GM12892 (cell line): ENCODE data around the gene PAFAH1B1. TPM values are rescaled to one million over a fixed set of nuclear protein-coding genes. Genes with fewer than 3 reads are reported as not detected.
"Not testable (repeated sequence)": the region's sequence is repeated elsewhere in the genome, so short reads cannot be mapped to it uniquely, and the experiment has no call there.

ENCODE experiments used
- DNase-seq: peaks from one replicate; pipeline ENCODE4 v3.0.0; 2011; ENCODE audit not compliant: insufficient read length
- FAIRE-seq: peaks from 2 replicates; lab custom pipeline; 2011; peaks lifted over from hg19 to GRCh38; lab: Jason Lieb, UNC
- POLR2A ChIP-seq: IDR thresholded peaks from 2 replicates; pipeline ENCODE4 v1.6.1; 2011; ENCODE audit warnings: low read depth, low read length, control low read depth
- POLR2AphosphoS5 ChIP-seq: IDR thresholded peaks from 2 replicates; pipeline ENCODE4 v1.6.1; 2011; ENCODE audit warnings: low read depth, low read length, control low read depth
- TAF1 ChIP-seq: IDR thresholded peaks from 2 replicates; pipeline ENCODE4 v1.6.1; 2011; ENCODE audit warnings: low read depth, mild to moderate bottlenecking, control low read depth, low read length, borderline replicate concordance
- polyA plus RNA-seq: library from polyadenylated mRNA; unstranded; fragments of >200 nt; gene quantifications from one replicate; pipeline ENCODE4 v1.2.1, GENCODE V29; 2012; ENCODE audit warnings: missing spikeins, inconsistent platforms; ENCODE audit not compliant: missing spikeins

PAFAH1B1 gene
- 71.8 TPM for polyA plus RNA-seq

GRCh38 chr17:2592971-2593820, at the start of gene PAFAH1B1:
Gene PAFAH1B1 (plus strand): TSS chr17:2593654. CDS start chr17:2638289, 44,635 bp downstream.
- TF ChIP-seq POLR2AphosphoS5 (peak; percentile 67), POLR2A (peak; percentile 75), TAF1 (0 out of 2 replicates have a peak, but pooled peaks have one; percentile 26)
- DNase-seq (peak; percentile 87), FAIRE-seq (peak; percentile 82)

GRCh38 chr17:2545393-2545792, 48.1 kb upstream of the PAFAH1B1 start:
- TF ChIP-seq TAF1 (no peak), POLR2AphosphoS5 (no peak), POLR2A (no peak)
- FAIRE-seq (no peak), DNase-seq (no peak)

GRCh38 chr17:2547176-2547575, 46.3 kb upstream of the PAFAH1B1 start:
- TF ChIP-seq POLR2A: no peak
- FAIRE-seq (no peak), DNase-seq (no peak)

GRCh38 chr17:2548026-2548425, 45.4 kb upstream of the PAFAH1B1 start:
- not testable (repeated sequence) for DNase-seq, FAIRE-seq

- no peak for DNase-seq
- FAIRE-seq: no peak
- TF ChIP-seq TAF1 (no peak), POLR2A (no peak), POLR2AphosphoS5 (no peak)
These were observed 43.9 kb upstream of the PAFAH1B1 start for GRCh38 chr17:2549392-2550211.

GRCh38 chr17:2551493-2551892, 42.0 kb upstream of the PAFAH1B1 start:
- no peak for DNase-seq
- TF ChIP-seq POLR2A: no peak
- TF ChIP-seq POLR2AphosphoS5: no peak
- no peak for TF ChIP-seq TAF1
- FAIRE-seq: no peak

GRCh38 chr17:2551928-2552327, 41.5 kb upstream of the PAFAH1B1 start:
- DNase-seq: no peak
- no peak for FAIRE-seq
- TF ChIP-seq POLR2AphosphoS5: no peak
- TF ChIP-seq TAF1: no peak
- no peak for TF ChIP-seq POLR2A

- no peak for TF ChIP-seq TAF1
- DNase-seq (no peak), FAIRE-seq (no peak)
These were observed 32.8 kb upstream of the PAFAH1B1 start for GRCh38 chr17:2560658-2561057.

- TF ChIP-seq POLR2AphosphoS5 (no peak), POLR2A (no peak), TAF1 (no peak)
- FAIRE-seq (no peak), DNase-seq (no peak)
These were observed 31.1 kb upstream of the PAFAH1B1 start for GRCh38 chr17:2562162-2562858.

- FAIRE-seq: no peak
- TF ChIP-seq TAF1: no peak
- no peak for TF ChIP-seq POLR2A
- no peak for TF ChIP-seq POLR2AphosphoS5
- DNase-seq: no peak
These were observed 30.4 kb upstream of the PAFAH1B1 start for GRCh38 chr17:2563061-2563460.

- DNase-seq (no peak), FAIRE-seq (no peak)
- no peak for TF ChIP-seq POLR2AphosphoS5
- TF ChIP-seq POLR2A: no peak
- TF ChIP-seq TAF1: no peak
These were observed 29.9 kb upstream of the PAFAH1B1 start for GRCh38 chr17:2563543-2563942.

GRCh38 chr17:2564877-2565276, 28.6 kb upstream of the PAFAH1B1 start:
- DNase-seq (no peak), FAIRE-seq (no peak)
- no peak for TF ChIP-seq TAF1
